ENCODE results near the gene OPA3. TPM values are rescaled to one million over a fixed set of nuclear protein-coding genes. Genes with fewer than 3 reads are reported as not detected.

Gene OPA3
- total RNA-seq, 1 donor from 2014 or later, result 5.1 TPM

DNA sequence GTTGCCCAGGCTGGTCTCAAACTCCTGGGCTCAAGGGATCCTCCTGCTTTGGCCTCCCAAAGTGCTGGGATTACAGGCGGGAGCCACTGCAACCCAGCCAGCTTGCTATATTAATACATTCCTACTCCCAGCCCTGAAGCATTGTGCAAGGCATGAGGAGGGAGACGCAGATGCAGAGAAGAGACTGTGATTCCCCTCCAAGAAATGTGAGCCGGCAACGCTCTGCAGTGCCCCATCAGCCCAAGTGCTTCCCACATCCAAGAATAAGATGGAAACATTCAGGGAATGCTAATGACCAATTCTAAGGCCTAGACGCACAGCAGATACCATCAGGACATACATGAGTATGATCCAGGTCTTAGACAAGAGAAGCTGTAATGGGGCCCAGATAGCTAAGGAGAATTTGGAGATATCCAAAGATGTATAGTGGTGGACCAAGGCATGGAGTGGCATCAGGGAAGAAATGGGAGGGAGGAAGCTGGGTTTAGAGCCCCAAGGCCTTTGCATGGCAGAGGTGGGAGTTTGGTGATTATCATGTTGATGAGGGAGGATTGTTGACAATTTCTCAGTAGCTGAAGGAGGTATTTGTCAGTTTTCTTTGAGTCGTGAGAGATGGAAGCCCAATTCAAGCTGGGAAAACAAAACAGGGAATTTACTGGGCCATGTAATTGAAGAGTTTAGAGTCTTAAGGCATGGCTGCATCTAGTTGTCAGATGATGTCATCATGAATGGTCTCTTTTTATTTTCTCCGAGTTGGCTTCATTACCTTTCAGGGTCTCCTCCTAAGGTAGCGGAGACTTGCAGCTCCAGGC, 83.5 kb downstream of the OPA3 start:
- DNase-seq, result no peak

DNA sequence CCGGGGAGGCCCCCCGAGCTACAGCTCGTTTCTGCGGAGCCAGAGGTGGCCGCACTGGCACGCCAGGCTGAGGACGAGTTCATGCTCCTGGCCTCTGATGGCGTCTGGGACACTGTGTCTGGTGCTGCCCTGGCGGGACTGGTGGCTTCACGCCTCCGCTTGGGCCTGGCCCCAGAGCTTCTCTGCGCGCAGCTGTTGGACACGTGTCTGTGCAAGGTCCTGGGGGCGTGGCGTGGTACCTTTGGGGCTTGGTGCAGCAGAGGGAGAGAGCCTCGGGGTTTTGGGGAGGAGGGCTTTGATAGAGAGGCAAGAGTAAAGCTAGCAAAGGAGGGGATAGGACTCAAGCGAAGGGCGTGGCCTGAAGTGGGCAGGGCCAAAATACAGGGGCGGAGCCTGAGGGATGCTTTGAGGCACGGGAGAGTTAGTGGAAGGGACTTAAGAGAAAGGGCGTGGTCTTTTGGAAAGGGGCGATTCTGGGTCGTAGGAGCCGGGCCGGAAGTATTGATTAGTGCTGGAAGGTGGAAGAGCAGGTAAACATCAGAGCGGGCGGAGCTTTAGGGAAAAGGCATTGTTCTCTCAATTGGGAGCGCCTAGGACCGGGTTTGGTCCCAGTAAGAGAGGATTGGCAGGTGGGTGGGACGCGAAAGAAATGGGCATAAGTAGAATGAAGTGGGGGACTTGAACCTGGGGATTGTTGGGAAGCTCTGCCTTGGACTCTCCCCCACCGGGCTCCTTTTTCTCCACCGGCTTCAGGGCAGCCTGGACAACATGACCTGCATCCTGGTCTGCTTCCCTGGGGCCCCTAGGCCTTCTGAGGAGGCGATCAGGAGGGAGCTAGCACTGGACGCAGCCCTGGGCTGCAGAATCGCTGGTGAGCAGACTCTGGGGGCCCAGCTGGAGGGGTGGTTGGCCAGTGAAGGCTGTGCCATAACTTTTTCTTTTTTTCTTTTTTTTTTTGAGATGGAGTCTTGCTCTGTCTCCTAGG, 85.1 kb downstream of the OPA3 start:
- peak; percentile 36 for DNase-seq

GRCh38 chr19:45498411-45499195, 86.0 kb downstream of the OPA3 start, which contains the start of gene PPM1N:
TSS of gene PPM1N (plus strand) at chr19:45498443. CDS start at chr19:45498473, 30 bp downstream.
- DNase-seq, result peak; percentile 42

DNA sequence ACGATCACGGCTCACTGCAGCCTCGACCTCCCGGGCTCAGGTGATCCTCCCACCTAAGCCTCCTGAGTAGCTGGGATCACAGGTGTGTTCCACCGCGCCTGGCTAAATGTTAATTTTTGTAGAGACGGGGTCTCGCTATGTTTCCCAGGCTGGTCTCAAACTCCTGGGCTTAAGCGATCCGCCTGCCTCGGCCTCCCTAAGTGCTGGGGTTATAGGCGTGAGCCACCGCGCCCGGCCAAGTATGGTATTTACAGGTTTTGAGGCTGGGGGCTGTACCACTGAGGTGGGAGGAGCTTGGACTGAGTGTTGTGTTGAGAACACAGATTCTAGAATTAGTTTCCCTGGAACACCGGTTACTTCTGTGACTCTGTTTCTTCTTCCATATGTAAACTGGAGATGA, 86.8 kb downstream of the OPA3 start:
- no peak for DNase-seq

GRCh38 chr19:45496349-45496953, 88.2 kb downstream of the OPA3 start:
- peak; percentile 47 for DNase-seq

DNA sequence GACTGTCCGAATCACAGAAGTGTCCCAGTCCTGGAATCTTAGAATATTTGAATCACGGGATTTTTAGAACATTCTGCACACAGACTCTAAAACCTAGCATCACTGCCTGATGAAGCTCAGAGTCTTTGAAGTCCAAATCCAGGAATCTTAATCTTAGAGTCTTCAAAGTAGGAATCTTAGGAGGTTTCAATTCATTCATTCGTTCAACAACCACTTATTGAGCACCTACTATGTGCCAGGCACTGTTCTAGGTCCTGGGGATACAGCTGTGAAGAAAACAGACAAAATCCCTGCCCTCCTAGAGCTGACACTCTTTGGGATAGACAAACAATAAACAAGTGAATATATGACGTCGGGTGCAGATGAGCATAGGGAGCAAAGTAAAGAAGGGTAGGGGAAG, 89.4 kb downstream of the OPA3 start:
- no peak for DNase-seq

DNA sequence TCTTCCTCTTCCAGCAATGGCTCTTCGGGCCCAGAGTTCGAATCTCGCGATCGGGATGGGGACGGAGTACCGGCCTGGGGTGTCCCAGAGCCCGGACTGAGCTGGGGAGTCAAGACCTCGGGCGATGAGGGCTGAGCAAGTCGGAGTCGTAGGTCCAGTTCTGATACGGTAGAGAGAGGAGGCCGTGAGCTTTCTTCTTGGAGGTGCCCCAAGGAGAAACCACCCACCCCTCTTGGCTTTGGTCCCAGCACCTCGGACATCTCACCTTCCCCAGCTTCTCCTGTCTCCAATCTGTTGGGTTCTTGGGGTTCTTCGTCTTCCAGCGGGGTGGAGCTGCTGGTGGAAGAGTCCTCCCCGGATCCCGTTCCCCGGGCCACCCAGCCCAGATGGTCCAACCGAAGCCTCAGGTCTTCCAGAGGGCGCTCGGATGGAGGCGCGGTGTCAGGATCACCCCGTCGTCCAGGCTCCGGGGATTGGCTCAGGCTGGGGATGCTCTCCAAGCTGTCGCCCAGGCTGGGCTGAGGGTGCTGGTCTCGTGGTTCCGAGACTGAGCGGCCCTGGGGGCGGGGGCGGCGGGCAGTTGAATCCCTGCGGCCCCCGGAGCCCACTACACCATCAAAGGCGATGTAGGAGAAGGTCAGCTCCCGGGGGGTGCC, 90.2 kb downstream of the OPA3 start:
- DNase-seq, result no peak

- peak; percentile 61 for DNase-seq
Measured at GRCh38 chr19:45492627-45493470, 91.8 kb downstream of the OPA3 start.

DNA sequence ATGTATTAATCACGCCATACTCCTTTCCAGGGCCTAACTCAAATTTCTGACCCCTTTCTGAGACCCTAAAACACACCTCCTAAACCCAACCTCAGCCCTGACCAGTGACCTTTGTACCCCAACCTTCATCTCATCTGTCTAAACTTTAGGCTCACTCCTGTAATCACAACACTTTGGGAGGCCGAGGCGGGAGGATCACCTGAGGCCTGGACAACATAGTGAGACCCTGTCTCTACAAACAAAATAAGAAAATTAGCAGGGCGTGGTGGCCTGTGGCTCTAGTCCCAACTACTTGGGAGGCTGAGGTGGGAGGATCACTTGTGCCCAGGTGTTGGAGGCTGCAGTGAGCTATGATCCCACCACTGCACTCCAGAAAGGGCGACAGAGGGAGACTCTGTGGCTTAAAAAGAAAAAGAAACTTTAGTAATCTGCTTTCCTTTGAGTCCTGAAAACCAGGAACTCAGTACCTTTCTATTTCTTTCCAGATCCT, 92.4 kb downstream of the OPA3 start:
- no peak for DNase-seq

DNA sequence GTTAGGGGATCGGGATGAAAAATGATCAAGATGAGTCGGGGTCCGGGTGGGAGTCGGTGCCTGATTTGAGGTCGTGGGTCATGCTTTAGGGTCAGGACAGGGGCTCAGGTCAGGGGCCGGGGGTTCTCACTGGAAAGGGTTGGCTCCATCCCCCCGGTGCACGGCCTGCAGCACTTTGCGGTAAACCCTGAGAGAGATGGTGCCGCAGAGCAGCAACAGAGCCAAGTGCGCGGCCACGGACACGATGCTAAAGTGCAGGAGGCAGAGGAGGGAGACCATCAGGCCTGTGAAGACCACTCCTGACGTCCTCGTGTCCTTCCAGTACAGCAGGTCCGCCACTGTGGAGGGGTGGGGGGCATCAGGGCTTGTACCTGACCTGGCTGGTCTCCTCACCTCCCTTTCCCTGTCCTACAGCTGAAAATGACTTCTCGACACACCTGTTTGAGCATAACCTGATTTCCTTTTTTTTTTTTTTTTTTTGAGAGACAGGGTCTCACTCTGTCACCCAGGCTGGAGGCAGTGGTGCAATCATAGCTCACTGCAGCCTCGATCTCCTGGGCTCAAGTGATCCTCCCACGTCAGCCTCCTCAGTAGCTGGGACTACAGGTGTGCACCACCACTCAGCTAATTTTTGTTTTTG, 95.3 kb downstream of the OPA3 start:
- DNase-seq, result no peak

GRCh38 chr19:45488708-45489107, 95.9 kb downstream of the OPA3 start:
- no peak for DNase-seq

GRCh38 chr19:45485305-45486077, 99.1 kb downstream of the OPA3 start:
- peak; percentile 96 for DNase-seq

DNA sequence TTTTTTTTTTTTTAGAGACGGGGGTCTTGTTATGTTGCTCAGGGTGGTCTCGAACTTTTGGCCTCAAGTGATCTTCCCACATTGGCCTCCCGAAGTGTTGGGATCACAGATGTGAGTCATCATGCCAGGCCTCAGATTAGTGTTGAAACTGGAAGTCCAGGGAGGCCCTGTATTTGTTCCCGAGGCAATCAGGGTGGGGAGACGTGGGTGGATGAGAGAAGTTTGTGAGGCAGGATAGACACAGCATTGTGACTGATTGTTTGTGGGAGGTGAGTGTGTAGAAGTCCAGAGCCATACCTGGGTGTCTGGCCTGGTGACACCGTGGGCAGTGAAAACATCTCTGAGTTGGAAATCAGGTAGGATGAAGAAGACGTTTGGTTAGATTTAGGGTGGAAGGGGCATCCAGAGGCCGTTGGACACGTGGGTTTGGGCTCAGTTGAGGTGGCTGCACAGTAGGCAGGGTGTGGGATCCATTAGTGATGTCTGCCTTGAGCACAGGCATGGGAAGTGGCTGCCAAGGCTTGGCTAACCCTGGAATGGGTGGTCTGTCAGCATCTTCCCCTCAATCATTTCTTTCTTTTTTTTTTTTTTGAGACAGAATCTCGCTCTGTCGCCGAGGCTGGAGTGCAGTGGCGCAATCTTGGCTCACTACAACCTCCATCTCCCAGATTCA, 100.2 kb downstream of the OPA3 start:
- DNase-seq, result no peak

GRCh38 chr19:45483033-45483432, 101.6 kb downstream of the OPA3 start:
- no peak for DNase-seq

GRCh38 chr19:45478454-45479238, 106.0 kb downstream of the OPA3 start:
- peak; percentile 95 for DNase-seq

DNA sequence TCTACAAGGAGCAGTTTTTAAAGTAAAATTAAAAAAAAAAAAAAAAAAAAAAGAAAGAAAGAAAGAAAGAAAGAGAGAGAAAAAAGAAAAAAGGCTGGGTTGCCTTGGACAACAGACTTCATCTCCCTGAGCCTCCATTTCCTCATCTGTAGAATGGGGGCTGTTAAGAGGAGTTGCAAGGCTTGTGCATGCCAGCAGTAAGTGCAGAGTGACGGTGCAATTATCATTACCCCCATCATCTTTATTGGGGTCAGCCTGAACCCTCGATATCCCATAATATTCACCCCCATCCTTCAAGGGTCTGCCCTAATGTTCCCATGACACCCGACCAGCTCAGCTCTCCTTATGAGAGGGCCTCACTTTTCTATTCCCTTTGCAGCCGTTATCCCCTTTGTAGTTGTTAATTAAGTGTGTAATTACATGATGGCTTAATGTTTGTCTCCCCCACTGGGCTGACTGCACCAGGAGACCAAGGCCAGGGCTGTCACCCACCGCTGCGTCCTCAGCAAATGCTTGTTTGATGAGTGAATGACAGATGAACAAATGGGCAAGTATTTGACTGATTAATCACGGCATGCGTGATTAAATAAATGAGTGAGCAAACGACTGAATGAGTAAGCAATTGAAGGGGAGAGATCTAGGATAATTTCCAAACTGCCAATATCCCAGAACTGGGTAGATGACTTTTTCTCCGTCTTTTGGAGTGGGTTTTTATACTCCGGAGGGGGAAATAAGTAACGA, 106.7 kb downstream of the OPA3 start:
- DNase-seq, result no peak
